Measurements from ENCODE around the gene TRIM8.

The TRIM8 gene

DNA sequence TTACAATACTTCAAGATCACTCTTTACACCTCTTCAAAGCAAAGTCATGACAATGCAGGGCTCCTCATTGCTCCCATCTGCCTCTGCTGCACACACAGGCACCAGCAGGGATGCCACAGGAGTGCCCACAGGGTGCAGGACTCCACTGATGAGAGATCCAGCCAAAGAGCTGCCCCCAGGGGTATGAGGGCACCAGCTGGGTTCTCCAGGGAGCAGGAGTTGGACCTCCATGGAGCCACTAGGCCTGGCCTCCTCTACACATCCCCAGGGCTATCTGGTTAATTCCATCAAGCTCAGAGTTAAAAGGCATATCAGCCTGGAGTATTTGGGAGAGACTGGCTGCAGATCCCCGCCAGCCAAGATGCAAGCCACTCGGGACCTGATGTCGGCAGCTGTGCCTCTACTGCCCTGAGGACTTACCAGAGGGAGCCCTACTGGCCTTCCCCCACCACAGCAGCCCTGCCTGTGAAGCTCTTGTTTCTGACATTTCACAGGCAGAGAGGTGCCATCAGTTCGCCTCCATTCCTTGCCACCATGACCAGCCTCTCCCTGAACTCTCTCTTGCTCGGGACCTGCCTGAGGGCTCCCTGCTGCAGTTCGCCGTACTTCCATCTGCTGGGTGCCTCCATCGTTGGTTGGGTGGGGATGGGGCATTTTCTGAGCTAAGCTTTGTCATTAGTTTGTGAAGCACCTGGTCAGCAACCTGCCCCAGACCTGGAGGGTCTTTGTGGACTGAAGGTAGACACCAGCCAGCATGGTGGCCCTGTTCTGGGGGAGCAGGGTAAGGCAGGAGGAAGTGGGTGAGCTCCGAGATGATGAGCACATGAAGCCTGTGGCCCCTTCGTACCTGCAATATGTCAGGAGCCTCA lies 12.5 kb upstream of the TRIM8 start:
- TF ChIP-seq, protein P1, sequence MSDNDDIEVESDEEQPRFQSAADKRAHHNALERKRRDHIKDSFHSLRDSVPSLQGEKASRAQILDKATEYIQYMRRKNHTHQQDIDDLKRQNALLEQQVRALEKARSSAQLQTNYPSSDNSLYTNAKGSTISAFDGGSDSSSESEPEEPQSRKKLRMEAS (IDR thresholded peaks at IDR 0.05; ENCODE audit: low read depth, low read length): no peak
- TF ChIP-seq, protein P2, sequence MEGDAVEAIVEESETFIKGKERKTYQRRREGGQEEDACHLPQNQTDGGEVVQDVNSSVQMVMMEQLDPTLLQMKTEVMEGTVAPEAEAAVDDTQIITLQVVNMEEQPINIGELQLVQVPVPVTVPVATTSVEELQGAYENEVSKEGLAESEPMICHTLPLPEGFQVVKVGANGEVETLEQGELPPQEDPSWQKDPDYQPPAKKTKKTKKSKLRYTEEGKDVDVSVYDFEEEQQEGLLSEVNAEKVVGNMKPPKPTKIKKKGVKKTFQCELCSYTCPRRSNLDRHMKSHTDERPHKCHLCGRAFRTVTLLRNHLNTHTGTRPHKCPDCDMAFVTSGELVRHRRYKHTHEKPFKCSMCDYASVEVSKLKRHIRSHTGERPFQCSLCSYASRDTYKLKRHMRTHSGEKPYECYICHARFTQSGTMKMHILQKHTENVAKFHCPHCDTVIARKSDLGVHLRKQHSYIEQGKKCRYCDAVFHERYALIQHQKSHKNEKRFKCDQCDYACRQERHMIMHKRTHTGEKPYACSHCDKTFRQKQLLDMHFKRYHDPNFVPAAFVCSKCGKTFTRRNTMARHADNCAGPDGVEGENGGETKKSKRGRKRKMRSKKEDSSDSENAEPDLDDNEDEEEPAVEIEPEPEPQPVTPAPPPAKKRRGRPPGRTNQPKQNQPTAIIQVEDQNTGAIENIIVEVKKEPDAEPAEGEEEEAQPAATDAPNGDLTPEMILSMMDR (IDR thresholded peaks at IDR 0.05; ENCODE audit: low read depth, low read length): no peak
- TF ChIP-seq MYC (IDR thresholded peaks at IDR 0.05; ENCODE audit: low read depth, low read length) (no peak), POLR2A (IDR thresholded peaks at IDR 0.05; ENCODE audit: extremely low read depth, insufficient read length) (no peak)
- DNase-seq (ENCODE audit: low read depth): no peak
- H3K4me3 ChIP-seq (ENCODE audit: low read depth, low read length): no peak overlapping the region

DNA sequence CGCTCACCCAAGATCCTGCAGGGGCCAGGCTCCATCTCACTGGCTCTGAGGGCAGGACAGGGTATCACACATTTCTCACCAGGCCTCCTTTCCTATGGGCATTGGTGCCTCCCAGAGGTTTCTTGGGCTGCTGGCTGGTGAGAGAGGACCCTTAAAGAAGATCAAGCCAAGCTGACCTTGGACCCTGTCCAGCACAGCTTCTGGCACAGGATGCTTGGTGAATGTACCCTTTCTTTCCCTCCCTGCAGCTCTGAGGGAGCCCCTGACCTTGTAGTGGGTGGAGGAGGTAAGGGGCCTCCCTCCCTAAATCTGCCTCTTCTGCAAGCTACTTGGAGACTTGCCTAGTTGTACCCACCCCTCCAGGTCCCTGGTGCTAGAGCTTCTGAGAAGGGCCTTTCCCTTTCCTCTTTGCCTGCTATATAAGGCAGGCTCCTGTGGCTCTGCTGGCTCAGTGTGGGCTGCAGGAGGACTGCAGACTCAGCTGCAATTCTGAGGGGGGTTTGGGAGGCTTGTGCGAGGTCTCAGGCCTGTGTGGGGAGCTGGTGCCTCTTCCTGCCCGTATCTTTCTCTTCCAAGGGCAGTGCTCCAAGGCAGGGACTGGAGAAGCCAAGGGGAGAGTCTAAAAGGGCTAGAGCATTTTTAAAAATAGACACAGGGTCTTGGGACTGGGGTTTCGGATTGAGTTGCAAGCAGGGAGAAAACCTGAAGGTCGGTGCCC lies 11.7 kb upstream of the TRIM8 start:
- H3K4me3 ChIP-seq (ENCODE audit: low read depth, low read length): peak overlapping the region; percentile 50
- peak; percentile 93 for DNase-seq (ENCODE audit: low read depth)
- TF ChIP-seq POLR2A (IDR thresholded peaks at IDR 0.05; ENCODE audit: extremely low read depth, insufficient read length) (peak; percentile 31), MYC (IDR thresholded peaks at IDR 0.05; ENCODE audit: low read depth, low read length) (no peak)

DNA sequence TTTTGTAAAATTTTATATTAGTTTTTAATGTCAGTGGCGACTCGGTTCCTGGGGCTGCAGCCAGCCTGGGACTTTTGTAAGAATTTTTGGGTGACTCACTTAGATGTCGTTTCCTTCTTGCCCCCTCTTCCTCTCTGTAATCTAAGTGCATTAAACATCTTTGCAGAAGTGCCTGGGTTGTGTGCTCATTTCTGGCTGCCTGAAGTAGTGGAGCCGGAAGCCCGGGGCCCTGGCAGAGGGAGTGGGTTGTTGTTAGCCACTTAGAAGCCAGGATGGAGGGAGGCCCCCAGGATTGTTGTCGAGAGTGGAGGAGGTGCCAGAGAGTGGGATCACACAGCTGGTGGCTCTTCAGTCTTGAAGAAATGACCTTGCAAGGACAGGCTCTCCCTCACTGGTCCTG lies 11.0 kb upstream of the TRIM8 start:
- H3K4me3 ChIP-seq (ENCODE audit: low read depth, low read length): peak overlapping the region; percentile 50
- TF ChIP-seq POLR2A (IDR thresholded peaks at IDR 0.05; ENCODE audit: extremely low read depth, insufficient read length) (no peak), MYC (IDR thresholded peaks at IDR 0.05; ENCODE audit: low read depth, low read length) (peak; percentile 77)
- TF ChIP-seq, protein P2 (IDR thresholded peaks at IDR 0.05; ENCODE audit: low read depth, low read length): no peak
- TF ChIP-seq, protein P1 (IDR thresholded peaks at IDR 0.05; ENCODE audit: low read depth, low read length): peak; percentile 65
- peak; percentile 98 for DNase-seq (ENCODE audit: low read depth)

DNA sequence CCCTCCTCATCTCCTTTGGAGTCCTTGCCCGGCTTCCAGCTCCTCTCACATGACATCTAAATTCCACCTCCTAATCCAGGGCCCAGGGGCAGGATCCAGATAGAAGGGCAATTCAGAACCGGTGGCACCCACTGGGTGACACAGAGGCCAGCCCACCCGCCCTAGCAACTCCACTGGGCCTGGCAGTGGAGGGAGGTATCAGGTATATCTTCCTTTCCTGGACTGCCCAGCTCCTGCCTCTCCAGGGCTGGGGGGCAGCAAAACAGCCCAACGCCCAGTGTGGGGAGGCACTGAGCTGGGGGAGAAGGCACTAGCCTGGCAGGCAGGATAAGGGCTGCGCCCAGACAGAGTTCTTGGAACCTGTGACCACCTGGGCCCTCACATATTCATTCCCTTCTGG lies 10.4 kb upstream of the TRIM8 start:
- TF ChIP-seq, protein P2 (IDR thresholded peaks at IDR 0.05; ENCODE audit: low read depth, low read length): no peak
- TF ChIP-seq, protein P1 (IDR thresholded peaks at IDR 0.05; ENCODE audit: low read depth, low read length): no peak
- TF ChIP-seq POLR2A (IDR thresholded peaks at IDR 0.05; ENCODE audit: extremely low read depth, insufficient read length): no peak
- TF ChIP-seq MYC (IDR thresholded peaks at IDR 0.05; ENCODE audit: low read depth, low read length): no peak
- peak overlapping the region; percentile 17 for H3K4me3 ChIP-seq (ENCODE audit: low read depth, low read length)
- no peak for DNase-seq (ENCODE audit: low read depth)

DNA sequence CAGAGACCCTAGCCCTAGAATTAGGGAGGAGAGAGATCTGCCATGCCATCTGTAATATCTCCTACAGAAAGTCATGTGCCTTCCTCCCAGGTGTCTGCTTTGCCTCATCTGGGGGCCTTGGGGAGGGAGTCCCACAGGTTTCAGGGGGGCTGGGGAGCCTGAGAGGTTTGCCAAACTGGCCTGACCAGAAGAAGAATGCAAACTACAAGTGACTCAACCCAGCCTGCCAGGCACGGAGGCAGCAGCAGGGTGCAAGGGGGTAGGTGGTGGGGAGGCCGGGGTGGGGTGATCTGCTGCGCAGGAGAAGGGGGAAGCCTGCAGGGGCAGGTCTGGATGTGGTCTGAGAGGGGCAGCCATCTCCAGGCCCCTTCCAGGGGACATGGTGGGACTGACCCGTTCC lies 9.6 kb upstream of the TRIM8 start:
- DNase-seq (ENCODE audit: low read depth): peak; percentile 51
- no peak for TF ChIP-seq POLR2A (IDR thresholded peaks at IDR 0.05; ENCODE audit: extremely low read depth, insufficient read length)
- TF ChIP-seq MYC (IDR thresholded peaks at IDR 0.05; ENCODE audit: low read depth, low read length): no peak
- TF ChIP-seq, protein P1 (IDR thresholded peaks at IDR 0.05; ENCODE audit: low read depth, low read length): no peak
- TF ChIP-seq, protein P2 (IDR thresholded peaks at IDR 0.05; ENCODE audit: low read depth, low read length): no peak
- H3K4me3 ChIP-seq (ENCODE audit: low read depth, low read length): no peak overlapping the region

DNA sequence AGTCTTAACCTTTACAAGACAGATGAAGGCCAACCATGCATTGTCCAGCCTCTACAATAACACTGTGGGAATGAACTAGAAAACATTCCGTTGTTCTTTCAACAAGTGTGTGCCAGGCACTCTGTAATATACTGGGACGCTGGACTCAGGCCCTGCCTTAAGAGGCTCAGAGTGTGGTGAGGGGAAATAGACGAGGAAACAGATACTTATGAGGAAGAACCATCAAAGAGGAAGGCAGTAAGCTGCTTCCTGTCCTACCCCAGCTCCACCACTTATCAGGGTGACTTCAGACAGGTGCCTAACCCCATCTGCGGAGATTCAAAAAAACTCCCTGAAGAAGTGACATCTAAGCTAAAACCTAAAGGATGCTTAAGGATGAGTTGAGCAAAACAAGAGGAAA lies 8.9 kb upstream of the TRIM8 start:
- TF ChIP-seq MYC (IDR thresholded peaks at IDR 0.05; ENCODE audit: low read depth, low read length): no peak
- TF ChIP-seq, protein P2 (IDR thresholded peaks at IDR 0.05; ENCODE audit: low read depth, low read length): no peak
- TF ChIP-seq POLR2A (IDR thresholded peaks at IDR 0.05; ENCODE audit: extremely low read depth, insufficient read length): no peak
- TF ChIP-seq, protein P1 (IDR thresholded peaks at IDR 0.05; ENCODE audit: low read depth, low read length): no peak
- no peak overlapping the region for H3K4me3 ChIP-seq (ENCODE audit: low read depth, low read length)

More for the DNA sequence above, 8.9 kb upstream of the TRIM8 start:
- peak; percentile 51 for DNase-seq (ENCODE audit: low read depth)

All from NB4 (cell line).